Astrocyte (in vitro differentiated cells and primary cell): Measurements from ENCODE around the gene CSK. TPM values are rescaled to one million over a fixed set of nuclear protein-coding genes. Genes with fewer than 3 reads are reported as not detected.

Experiments
- DNase-seq: peaks from one replicate; pipeline ENCODE4 v3.0.0-alpha.2; 2010; ENCODE audit warnings: low read depth
- FAIRE-seq: peaks from 2 replicates; lab custom pipeline; 2011; peaks lifted over from hg19 to GRCh38; lab: Jason Lieb, UNC
- H2AFZ ChIP-seq: 2 replicates; pipeline ENCODE4 v1.6.0; 2012; ENCODE audit warnings: low read depth, low read length, inconsistent platforms
- H3K27ac ChIP-seq: 2 replicates; pipeline ENCODE4 v1.5.1; 2011; ENCODE audit warnings: low read depth, low read length, inconsistent platforms
- H3K27me3 ChIP-seq: 2 replicates; pipeline ENCODE4 v1.6.0; 2011; ENCODE audit warnings: low read length, inconsistent platforms; ENCODE audit not compliant: insufficient read depth
- H3K36me3 ChIP-seq: 2 replicates; pipeline ENCODE4 v1.5.1; 2011; ENCODE audit warnings: low read length, inconsistent platforms; ENCODE audit not compliant: insufficient read depth
- H3K4me1 ChIP-seq: 2 replicates; pipeline ENCODE4 v1.5.1; 2011; ENCODE audit warnings: low read length, inconsistent platforms; ENCODE audit not compliant: insufficient read depth
- H3K4me2 ChIP-seq: 2 replicates; pipeline ENCODE4 v1.6.0; 2012; ENCODE audit warnings: low read length, inconsistent platforms
- H3K4me3 ChIP-seq: 2 replicates; pipeline ENCODE4 v1.5.1; 2011; ENCODE audit warnings: low read depth, mild to moderate bottlenecking, low read length, inconsistent platforms; ENCODE audit not compliant: insufficient read depth
- H3K79me2 ChIP-seq: 2 replicates; pipeline ENCODE4 v1.6.0; 2012; ENCODE audit warnings: mild to moderate bottlenecking, low read length, inconsistent platforms; ENCODE audit not compliant: insufficient read depth
- H3K9ac ChIP-seq: 2 replicates; pipeline ENCODE4 v1.6.0; 2012; ENCODE audit warnings: mild to moderate bottlenecking, low read length, inconsistent platforms
- H3K9me3 ChIP-seq: 2 replicates; pipeline ENCODE4 v1.5.1; 2012; ENCODE audit warnings: low read depth, mild to moderate bottlenecking, low read length, inconsistent platforms; ENCODE audit not compliant: insufficient read depth
- H4K20me1 ChIP-seq: 2 replicates; pipeline ENCODE4 v1.6.0; 2012; ENCODE audit warnings: low read length, inconsistent platforms; ENCODE audit not compliant: insufficient read depth
- H3K27ac Mint-ChIP-seq: one replicate; pipeline ENCODE4 v1.8.0; 2021; ENCODE audit warnings: mild to moderate bottlenecking, mixed read lengths; ENCODE audit not compliant: unreplicated experiment
- H3K27me3 Mint-ChIP-seq: one replicate; pipeline ENCODE4 v1.8.0; 2021; ENCODE audit warnings: low read depth, mixed read lengths; ENCODE audit not compliant: unreplicated experiment
- H3K36me3 Mint-ChIP-seq: one replicate; pipeline ENCODE4 v1.8.0; 2021; ENCODE audit warnings: low read depth, mixed read lengths; ENCODE audit not compliant: unreplicated experiment
- H3K4me1 Mint-ChIP-seq: one replicate; pipeline ENCODE4 v1.8.0; 2021; ENCODE audit warnings: low read depth, mixed read lengths; ENCODE audit not compliant: unreplicated experiment
- H3K4me3 Mint-ChIP-seq: one replicate; pipeline ENCODE4 v1.8.0; 2021; ENCODE audit warnings: mild to moderate bottlenecking, moderate library complexity, mixed read lengths; ENCODE audit not compliant: unreplicated experiment
- H3K9me3 Mint-ChIP-seq: one replicate; pipeline ENCODE4 v1.8.0; 2021; ENCODE audit warnings: mild to moderate bottlenecking, mixed read lengths; ENCODE audit not compliant: unreplicated experiment
- CTCF ChIP-seq: IDR thresholded peaks from 2 replicates; pipeline ENCODE4 v1.5.1; 2011; ENCODE audit warnings: low read depth, mild to moderate bottlenecking, inconsistent platforms, low read length, moderate library complexity; ENCODE audit not compliant: insufficient read depth
- EZH2 ChIP-seq: IDR thresholded peaks from 2 replicates; pipeline ENCODE4 v1.6.1; 2012; ENCODE audit warnings: mild to moderate bottlenecking, low read length, inconsistent platforms; ENCODE audit not compliant: insufficient read depth
- total RNA-seq: library from RNA; stranded (reverse); gene quantifications from 2 replicates; pipeline ENCODE4 v1.2.1, GENCODE V29; 2021

CSK gene
- total RNA-seq, 1 donor from 2014 or later: 49.8 TPM

GRCh38 chr15:74829991-74830390, 48.1 kb downstream of the CSK start:
- H3K9me3 ChIP-seq: no peaks in the 10 kb centered on the region
- H3K4me1 ChIP-seq: no peaks in the 10 kb centered on the region
- H3K27me3 Mint-ChIP-seq: peaks cover 56% of the 10 kb centered on the region
- no peak overlapping the region for H3K4me3 Mint-ChIP-seq
- H2AFZ ChIP-seq: no peak overlapping the region
- no peaks in the 10 kb centered on the region for H3K79me2 ChIP-seq
- peaks cover 3% of the 10 kb centered on the region for H3K36me3 Mint-ChIP-seq
- DNase-seq: no peak
- no peaks in the 10 kb centered on the region for H3K9me3 Mint-ChIP-seq
- TF ChIP-seq EZH2 (no peak), CTCF (no peak)
- no peak overlapping the region for H3K27ac Mint-ChIP-seq
- no peak for FAIRE-seq
- peaks cover 5% of the 10 kb centered on the region for H4K20me1 ChIP-seq
- H3K27ac ChIP-seq: no peak overlapping the region
- no peak overlapping the region for H3K4me2 ChIP-seq
- H3K27me3 ChIP-seq: peaks cover 26% of the 10 kb centered on the region
- H3K9ac ChIP-seq: no peak overlapping the region
- H3K4me3 ChIP-seq: no peak overlapping the region
- no peaks in the 10 kb centered on the region for H3K36me3 ChIP-seq
- H3K4me1 Mint-ChIP-seq: peaks cover 2% of the 10 kb centered on the region

GRCh38 chr15:74830868-74831267, 49.0 kb downstream of the CSK start:
- Histone ChIP-seq H3K9ac (no peak overlapping the region), H3K4me1 (no peaks in the 10 kb centered on the region), H3K27me3 (peaks cover 23% of the 10 kb centered on the region), H3K4me3 (no peak overlapping the region), H4K20me1 (peaks cover 12% of the 10 kb centered on the region), H3K9me3 (no peaks in the 10 kb centered on the region), H3K4me2 (no peak overlapping the region), H3K36me3 (no peaks in the 10 kb centered on the region), H3K27ac (no peak overlapping the region), H2AFZ (no peak overlapping the region), H3K79me2 (no peaks in the 10 kb centered on the region)
- no peak for DNase-seq
- no peaks in the 10 kb centered on the region for H3K9me3 Mint-ChIP-seq
- FAIRE-seq: no peak
- peaks cover 2% of the 10 kb centered on the region for H3K4me1 Mint-ChIP-seq
- H3K27me3 Mint-ChIP-seq: peaks cover 49% of the 10 kb centered on the region
- no peak overlapping the region for H3K27ac Mint-ChIP-seq
- no peak overlapping the region for H3K4me3 Mint-ChIP-seq
- no peak for TF ChIP-seq CTCF
- TF ChIP-seq EZH2: no peak
- H3K36me3 Mint-ChIP-seq: peaks cover 5% of the 10 kb centered on the region

GRCh38 chr15:74831813-74832495, 50.1 kb downstream of the CSK start:
- Mint-ChIP-seq H3K27ac (no peak overlapping the region), H3K9me3 (no peaks in the 10 kb centered on the region), H3K27me3 (peaks cover 40% of the 10 kb centered on the region), H3K36me3 (peaks cover 8% of the 10 kb centered on the region), H3K4me3 (no peak overlapping the region), H3K4me1 (peaks cover 2% of the 10 kb centered on the region)
- no peak overlapping the region for H3K27ac ChIP-seq
- H2AFZ ChIP-seq: no peak overlapping the region
- H3K4me3 ChIP-seq: no peak overlapping the region
- peaks cover 19% of the 10 kb centered on the region for H3K27me3 ChIP-seq
- no peak overlapping the region for H3K4me2 ChIP-seq
- no peaks in the 10 kb centered on the region for H3K79me2 ChIP-seq
- TF ChIP-seq CTCF: no peak
- TF ChIP-seq EZH2: no peak
- H3K9me3 ChIP-seq: no peaks in the 10 kb centered on the region
- DNase-seq (no peak), FAIRE-seq (no peak)
- peaks cover 12% of the 10 kb centered on the region for H4K20me1 ChIP-seq
- H3K4me1 ChIP-seq: no peaks in the 10 kb centered on the region
- H3K9ac ChIP-seq: no peak overlapping the region
- H3K36me3 ChIP-seq: no peaks in the 10 kb centered on the region
